Stimulated activated CD8-positive, alpha-beta memory T cell treated with anti-CD3 and anti-CD28 coated beads, Interleukin-12 subunit alpha, Interleukin-12 subunit beta, amount 100 ng/mL, for 24 hours (primary cell): Measurements from ENCODE around the gene ITGA1.
"Not testable (repeated sequence)": the region's sequence is repeated elsewhere in the genome, so short reads cannot be mapped to it uniquely, and the experiment has no call there.

Experiments
- DNase-seq: peaks from one replicate; pipeline ENCODE4 v3.0.0-alpha.2; 2020; ENCODE audit errors: extremely low read depth

The ITGA1 gene

GRCh38 chr5:52829664-52830063 is 41.9 kb downstream of the ITGA1 start:
- DNase-seq, result no peak

- no peak for DNase-seq
These were observed 42.9 kb downstream of the ITGA1 start for GRCh38 chr5:52830650-52831049.

- DNase-seq, result no peak
These were observed 44.2 kb downstream of the ITGA1 start for GRCh38 chr5:52831786-52832511.

GRCh38 chr5:52834320-52834719 is 46.6 kb downstream of the ITGA1 start:
- DNase-seq, result no peak

GRCh38 chr5:52837068-52837467 is 49.4 kb downstream of the ITGA1 start:
- no peak for DNase-seq

- DNase-seq, result no peak
These were observed 49.9 kb downstream of the ITGA1 start for GRCh38 chr5:52837591-52838001.

GRCh38 chr5:52838326-52839015 is 50.8 kb downstream of the ITGA1 start:
- DNase-seq, result no peak

- no peak for DNase-seq
These were observed 51.6 kb downstream of the ITGA1 start for GRCh38 chr5:52839285-52839684.

- no peak for DNase-seq
These were observed 52.7 kb downstream of the ITGA1 start for GRCh38 chr5:52840277-52841050.

- DNase-seq, result no peak
These were observed 53.4 kb downstream of the ITGA1 start for GRCh38 chr5:52841114-52841513.

- no peak for DNase-seq
These were observed 54.4 kb downstream of the ITGA1 start for GRCh38 chr5:52842111-52842510.

- no peak for DNase-seq
These were observed 57.2 kb downstream of the ITGA1 start for GRCh38 chr5:52844885-52845284.

GRCh38 chr5:52846182-52846842 is 58.6 kb downstream of the ITGA1 start:
- no peak for DNase-seq

- DNase-seq, result not testable (repeated sequence)
These were observed 61.0 kb downstream of the ITGA1 start for GRCh38 chr5:52848688-52849087.

GRCh38 chr5:52849544-52849943 is 61.8 kb downstream of the ITGA1 start:
- no peak for DNase-seq

GRCh38 chr5:52853650-52854049 is 65.9 kb downstream of the ITGA1 start:
- no peak for DNase-seq

GRCh38 chr5:52854301-52854700 is 66.6 kb downstream of the ITGA1 start:
- DNase-seq, result no peak

- DNase-seq, result no peak
These were observed 67.2 kb downstream of the ITGA1 start for GRCh38 chr5:52854949-52855348.

- DNase-seq, result no peak
These were observed 68.8 kb downstream of the ITGA1 start for GRCh38 chr5:52856564-52856963.

- no peak for DNase-seq
These were observed 71.9 kb downstream of the ITGA1 start for GRCh38 chr5:52859628-52860027.

- DNase-seq, result no peak
These were observed 73.7 kb downstream of the ITGA1 start for GRCh38 chr5:52861368-52861767.

GRCh38 chr5:52863715-52864290 is 76.1 kb downstream of the ITGA1 start:
- no peak for DNase-seq
